Spinal cord (tissue), 10 donors: ENCODE measurements around the gene SCAI. TPM values are rescaled to one million over a fixed set of nuclear protein-coding genes. Genes with fewer than 3 reads are reported as not detected.
"Not testable (repeated sequence)": the region's sequence is repeated elsewhere in the genome, so short reads cannot be mapped to it uniquely, and the experiment has no call there.

Experiments used
- DNase-seq, 6 donors: peaks; one replicate each; pipeline versions ENCODE4 v3.0.0 to v3.0.0-alpha.2; 2013 to 2015; ENCODE audit warnings: low spot score in 6 of 6, low read depth in 4 of 6
- H3K27ac ChIP-seq: one replicate; pipeline ENCODE4 v1.5.1; 2013; ENCODE audit warnings: low read depth, low read length, control low read depth
- H3K27me3 ChIP-seq: one replicate; pipeline ENCODE4 v1.6.1; 2013; ENCODE audit warnings: low read length; ENCODE audit not compliant: control insufficient read depth, insufficient read depth
- H3K36me3 ChIP-seq: one replicate; pipeline ENCODE4 v1.6.1; 2013; ENCODE audit warnings: low read length; ENCODE audit not compliant: control insufficient read depth, insufficient read depth
- H3K4me1 ChIP-seq: one replicate; pipeline ENCODE4 v1.6.1; 2013; ENCODE audit warnings: low read length; ENCODE audit not compliant: control insufficient read depth, insufficient read depth
- H3K4me3 ChIP-seq: one replicate; pipeline ENCODE4 v1.5.1; 2013; ENCODE audit warnings: low read depth, low read length, control low read depth
- H3K9me3 ChIP-seq: one replicate; pipeline ENCODE4 v1.6.1; 2013; ENCODE audit warnings: low read length; ENCODE audit not compliant: control insufficient read depth, insufficient read depth
- WGBS: methylation state at CpG from one replicate; pipeline ENCODE4 v1.1.5; 2013; ENCODE audit warnings: missing lambda C conversion rate; ENCODE audit not compliant: insufficient coverage; 5-methylcytosine and 5-hydroxymethylcytosine counted together
- long read RNA-seq, 4 donors: transcript quantifications; one replicate each; lab custom pipeline, GENCODE V29; 2026
- polyA plus RNA-seq, 2 donors: library from polyadenylated mRNA; unstranded; fragments of 120-200 nt; gene quantifications; one replicate each; pipeline ENCODE4 v1.2.1, GENCODE V29; 2013; ENCODE audit not compliant: insufficient read length in 2 of 2
- total RNA-seq, 2 donors: library from RNA; depleted of rRNA in 1 of 2; stranded (reverse); fragments of 120-200 nt in 1 of 2; fragments of >200 nt in 1 of 2; gene quantifications; one replicate each; pipeline versions ENCODE4 v1.2.3 to v1.2.4, GENCODE V29; 2013 to 2014
- donor health status: healthy.

Gene SCAI
- total RNA-seq (10 to 100 TPM; 16.9 to 36.6 TPM), polyA plus RNA-seq (10 to 100 TPM; 11.7 to 15.2 TPM)
- long read RNA-seq, donor 1, full-length matches to known transcripts: 2 of 2 reads
- long read RNA-seq, donor 1, partial matches to known transcripts: 0 of 2 reads
- long read RNA-seq, donor 1, other reads (novel, unspliced or antisense): 0 of 2 reads
- long read RNA-seq, donor 2, partial matches to known transcripts: 5 of 5 reads
- long read RNA-seq, donor 2, other reads (novel, unspliced or antisense): 0 of 5 reads
- long read RNA-seq, donor 3: 0 reads
- long read RNA-seq, donor 4: 0 reads

GRCh38 chr9:125143377-125144090, at the start of gene SCAI:
SCAI (minus strand) TSS chr9:125143528; CDS start chr9:125143437, 91 bp downstream.
- WGBS: under 1% methylated on average over 43 of the region's 46 CpGs
- Histone ChIP-seq H3K27me3 (no peaks in the 10 kb centered on the region), H3K36me3 (peaks cover 6% of the 10 kb centered on the region), H3K27ac (no peak within 1 kb of the TSS), H3K4me1 (peaks cover 9% of the 10 kb centered on the region), H3K4me3 (peak within 1 kb of the TSS; percentile 47), H3K9me3 (no peaks in the 10 kb centered on the region)
- DNase-seq: peak; percentile 93 to 100 (median 97)

- Histone ChIP-seq H3K27ac (peak overlapping the region; percentile 92), H3K4me3 (peak overlapping the region; percentile 99), H3K36me3 (peaks cover 3% of the 10 kb centered on the region), H3K27me3 (no peaks in the 10 kb centered on the region), H3K9me3 (no peaks in the 10 kb centered on the region), H3K4me1 (peaks cover 22% of the 10 kb centered on the region)
- DNase-seq: peak in 1 of 6 donors; percentile 28
- 42% methylated on average over 4 of the region's 14 CpGs for WGBS
These were observed 47.1 kb upstream of the SCAI start for GRCh38 chr9:125190361-125190801.

GRCh38 chr9:125189361-125190289, 46.3 kb upstream of the SCAI start, which contains the start of gene PPP6C:
PPP6C (minus strand) TSS chr9:125189803; CDS start chr9:125189718, 85 bp downstream.
- Histone ChIP-seq H3K4me1 (peaks cover 22% of the 10 kb centered on the region), H3K36me3 (peaks cover 4% of the 10 kb centered on the region), H3K9me3 (no peaks in the 10 kb centered on the region), H3K4me3 (peak within 1 kb of the TSS; percentile 99), H3K27ac (peak within 1 kb of the TSS; percentile 92), H3K27me3 (no peaks in the 10 kb centered on the region)
- WGBS: under 1% methylated on average over 73 of the region's 82 CpGs
- peak; percentile 85 to 99 (median 92) for DNase-seq

- H3K4me1 ChIP-seq: peaks cover 22% of the 10 kb centered on the region
- H3K27ac ChIP-seq: peak overlapping the region; percentile 92
- DNase-seq: no peak
- H3K27me3 ChIP-seq: no peaks in the 10 kb centered on the region
- peaks cover 4% of the 10 kb centered on the region for H3K36me3 ChIP-seq
- WGBS: under 1% methylated on average over 26 of the region's 26 CpGs
- no peaks in the 10 kb centered on the region for H3K9me3 ChIP-seq
- H3K4me3 ChIP-seq: peak overlapping the region; percentile 99
These were observed 45.7 kb upstream of the SCAI start for GRCh38 chr9:125189011-125189360.

GRCh38 chr9:125183561-125183960, 40.2 kb upstream of the SCAI start:
- 100% methylated on average over 1 of the region's 2 CpGs for WGBS
- H3K9me3 ChIP-seq: no peaks in the 10 kb centered on the region
- peaks cover 12% of the 10 kb centered on the region for H3K4me1 ChIP-seq
- H3K36me3 ChIP-seq: peaks cover 4% of the 10 kb centered on the region
- no peak for DNase-seq
- no peak overlapping the region for H3K4me3 ChIP-seq
- H3K27ac ChIP-seq: no peak overlapping the region
- H3K27me3 ChIP-seq: no peaks in the 10 kb centered on the region

GRCh38 chr9:125183054-125183453, 39.7 kb upstream of the SCAI start:
- H3K27ac ChIP-seq: no peak overlapping the region
- no peaks in the 10 kb centered on the region for H3K27me3 ChIP-seq

GRCh38 chr9:125181756-125182155, 38.4 kb upstream of the SCAI start:
- not testable (repeated sequence) for H3K9me3 ChIP-seq, H3K27me3 ChIP-seq, H3K4me3 ChIP-seq, H3K36me3 ChIP-seq, H3K27ac ChIP-seq, H3K4me1 ChIP-seq, DNase-seq
- 97% methylated on average over 3 of the region's 4 CpGs for WGBS

More at GRCh38 chr9:125183054-125183453, 39.7 kb upstream of the SCAI start:
- WGBS: 82% methylated on average over 1 of the region's 2 CpGs
- Histone ChIP-seq H3K4me3 (no peak overlapping the region), H3K9me3 (no peaks in the 10 kb centered on the region), H3K36me3 (peaks cover 4% of the 10 kb centered on the region), H3K4me1 (peaks cover 7% of the 10 kb centered on the region)
- no peak for DNase-seq

- H3K36me3 ChIP-seq: peaks cover 4% of the 10 kb centered on the region
- DNase-seq: no peak
- H3K4me3 ChIP-seq: no peak overlapping the region
- no peak overlapping the region for H3K27ac ChIP-seq
- H3K4me1 ChIP-seq: no peaks in the 10 kb centered on the region
- 96% methylated on average over 9 of the region's 9 CpGs for WGBS
- no peaks in the 10 kb centered on the region for H3K27me3 ChIP-seq
- H3K9me3 ChIP-seq: no peaks in the 10 kb centered on the region
These were observed 37.5 kb upstream of the SCAI start for GRCh38 chr9:125180876-125181275.

GRCh38 chr9:125179776-125180175, 36.4 kb upstream of the SCAI start:
- H3K36me3 ChIP-seq, DNase-seq, H3K4me3 ChIP-seq, H3K9me3 ChIP-seq, H3K27me3 ChIP-seq, H3K27ac ChIP-seq, H3K4me1 ChIP-seq: not testable (repeated sequence)
- WGBS: 100% methylated on average over 1 of the region's 4 CpGs
